Coronary artery (tissue), 2 donors: ENCODE data around the gene ZNRD2.

Source experiments
- DNase-seq: peaks from one replicate; pipeline ENCODE4 v3.0.0-alpha.2; 2017; ENCODE audit warnings: low spot score
- H3K27ac ChIP-seq, 2 donors: fragments of 200-600 bp; sonication (generic); one replicate each; pipeline ENCODE4 v1.5.1; 2016 to 2019
- H3K4me3 ChIP-seq: fragments of 200-600 bp; sonication (generic); 2 replicates; pipeline ENCODE4 v1.5.1; 2016; ENCODE audit warnings: mild to moderate bottlenecking, moderate library complexity
- TF ChIP-seq, protein P1 (sequence below): fragments of 200-600 bp; sonication (generic); IDR thresholded peaks from one replicate; pipeline ENCODE4 v1.5.1; 2019; ENCODE audit warnings: antibody characterized with exemption

The ZNRD2 gene

DNA sequence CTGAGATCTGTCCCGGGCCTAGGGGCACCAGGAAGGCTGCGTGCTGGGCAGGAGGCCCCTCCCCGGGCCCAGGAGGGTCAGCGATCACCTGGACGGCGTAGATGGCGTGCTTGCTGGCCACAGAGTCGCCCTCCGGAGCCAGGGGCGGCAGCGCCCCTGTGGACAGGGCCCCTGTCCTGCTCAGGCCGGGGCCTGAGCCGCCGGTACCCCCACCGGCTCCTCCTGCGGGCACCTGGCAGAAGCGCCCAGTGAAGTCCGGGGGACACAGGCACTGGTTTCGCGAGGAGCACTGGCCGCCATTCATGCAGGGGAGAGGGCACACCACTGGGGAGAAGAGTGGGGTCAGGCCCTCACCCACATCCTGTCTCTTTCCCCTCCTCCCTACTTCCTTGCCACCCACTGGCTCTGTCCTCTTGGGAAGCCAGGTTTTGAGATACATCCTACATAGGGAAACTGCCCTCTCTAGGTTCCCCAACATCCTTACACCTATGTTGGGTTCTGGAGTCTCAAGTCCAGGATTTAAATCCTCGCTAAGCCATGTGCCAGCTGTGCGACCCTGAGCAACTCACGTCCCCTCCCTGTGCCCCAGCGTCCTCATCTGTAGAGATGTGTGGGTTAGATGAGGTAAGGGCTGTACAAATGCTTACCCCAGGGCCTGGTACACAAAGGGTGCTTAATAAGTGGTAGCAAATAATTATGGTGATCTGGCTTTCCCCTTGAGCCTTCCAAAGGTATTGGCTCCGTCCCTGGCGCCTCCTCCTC, 16.0 kb upstream of the ZNRD2 start:
- Histone ChIP-seq H3K27ac (peak overlapping the region in 1 of 2 donors; percentile 99), H3K4me3 (no peak overlapping the region)
- TF ChIP-seq, protein P1, sequence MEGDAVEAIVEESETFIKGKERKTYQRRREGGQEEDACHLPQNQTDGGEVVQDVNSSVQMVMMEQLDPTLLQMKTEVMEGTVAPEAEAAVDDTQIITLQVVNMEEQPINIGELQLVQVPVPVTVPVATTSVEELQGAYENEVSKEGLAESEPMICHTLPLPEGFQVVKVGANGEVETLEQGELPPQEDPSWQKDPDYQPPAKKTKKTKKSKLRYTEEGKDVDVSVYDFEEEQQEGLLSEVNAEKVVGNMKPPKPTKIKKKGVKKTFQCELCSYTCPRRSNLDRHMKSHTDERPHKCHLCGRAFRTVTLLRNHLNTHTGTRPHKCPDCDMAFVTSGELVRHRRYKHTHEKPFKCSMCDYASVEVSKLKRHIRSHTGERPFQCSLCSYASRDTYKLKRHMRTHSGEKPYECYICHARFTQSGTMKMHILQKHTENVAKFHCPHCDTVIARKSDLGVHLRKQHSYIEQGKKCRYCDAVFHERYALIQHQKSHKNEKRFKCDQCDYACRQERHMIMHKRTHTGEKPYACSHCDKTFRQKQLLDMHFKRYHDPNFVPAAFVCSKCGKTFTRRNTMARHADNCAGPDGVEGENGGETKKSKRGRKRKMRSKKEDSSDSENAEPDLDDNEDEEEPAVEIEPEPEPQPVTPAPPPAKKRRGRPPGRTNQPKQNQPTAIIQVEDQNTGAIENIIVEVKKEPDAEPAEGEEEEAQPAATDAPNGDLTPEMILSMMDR: no peak
- DNase-seq: no peak

DNA sequence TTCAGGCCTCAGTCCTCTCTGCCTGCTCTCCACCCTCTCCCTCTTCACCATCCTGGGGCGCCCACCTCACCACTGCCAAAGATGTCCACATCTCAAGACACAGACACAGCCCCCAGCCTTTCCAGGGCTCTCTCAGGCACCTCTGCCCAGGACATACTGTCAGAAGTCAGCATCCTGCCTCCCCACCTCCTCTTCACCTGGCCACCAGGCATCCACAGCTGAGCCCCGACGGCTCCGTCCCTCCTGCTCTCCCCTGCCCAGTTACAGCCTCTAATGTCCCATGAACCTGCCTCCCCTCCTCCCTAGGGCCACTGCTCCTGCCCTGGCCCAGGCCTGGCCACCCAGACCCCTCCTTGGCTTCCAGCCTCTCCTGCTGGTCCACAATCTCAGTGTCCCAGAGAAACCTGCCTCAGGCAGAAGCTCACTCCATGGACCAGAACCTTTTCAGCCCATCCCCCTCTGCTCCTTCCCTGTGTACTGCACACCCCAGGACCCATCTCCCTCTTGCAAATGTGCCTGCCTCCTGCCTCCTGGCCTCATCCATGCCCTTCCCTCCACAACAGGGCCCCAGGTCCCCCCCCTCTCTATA, 15.3 kb upstream of the ZNRD2 start:
- Histone ChIP-seq H3K4me3 (no peak overlapping the region), H3K27ac (peak overlapping the region; percentile 97 to 99)
- TF ChIP-seq, protein P1: no peak
- DNase-seq: no peak

DNA sequence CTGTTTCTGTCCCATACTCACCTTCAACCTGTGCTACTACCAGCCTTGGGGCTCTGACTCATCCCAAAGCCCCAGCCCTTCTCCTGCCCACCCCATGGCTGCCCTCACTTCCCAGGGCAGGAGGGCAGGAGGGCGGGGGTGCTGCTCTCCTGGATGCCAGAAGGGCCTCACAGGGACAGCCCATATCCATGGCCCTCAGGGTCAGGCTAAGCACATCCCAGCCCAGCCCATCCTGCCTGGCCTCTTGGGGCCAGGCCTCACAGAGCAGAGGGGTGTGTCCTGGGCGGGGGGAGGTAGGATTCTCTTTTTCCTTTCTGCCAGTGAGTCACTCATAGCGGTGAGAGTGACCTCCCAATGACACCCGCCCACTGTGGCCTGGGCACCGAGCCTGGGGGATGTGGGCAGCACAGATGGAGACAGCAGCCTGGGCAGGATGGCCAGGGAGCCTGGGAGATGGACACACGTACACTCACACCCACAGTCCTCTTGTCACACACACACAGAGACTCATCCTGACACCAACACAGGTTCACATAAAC, 14.5 kb upstream of the ZNRD2 start:
- TF ChIP-seq, protein P1: no peak
- peak; percentile 87 for DNase-seq
- Histone ChIP-seq H3K27ac (peak overlapping the region; percentile 97 to 99), H3K4me3 (peak overlapping the region; percentile 82)

DNA sequence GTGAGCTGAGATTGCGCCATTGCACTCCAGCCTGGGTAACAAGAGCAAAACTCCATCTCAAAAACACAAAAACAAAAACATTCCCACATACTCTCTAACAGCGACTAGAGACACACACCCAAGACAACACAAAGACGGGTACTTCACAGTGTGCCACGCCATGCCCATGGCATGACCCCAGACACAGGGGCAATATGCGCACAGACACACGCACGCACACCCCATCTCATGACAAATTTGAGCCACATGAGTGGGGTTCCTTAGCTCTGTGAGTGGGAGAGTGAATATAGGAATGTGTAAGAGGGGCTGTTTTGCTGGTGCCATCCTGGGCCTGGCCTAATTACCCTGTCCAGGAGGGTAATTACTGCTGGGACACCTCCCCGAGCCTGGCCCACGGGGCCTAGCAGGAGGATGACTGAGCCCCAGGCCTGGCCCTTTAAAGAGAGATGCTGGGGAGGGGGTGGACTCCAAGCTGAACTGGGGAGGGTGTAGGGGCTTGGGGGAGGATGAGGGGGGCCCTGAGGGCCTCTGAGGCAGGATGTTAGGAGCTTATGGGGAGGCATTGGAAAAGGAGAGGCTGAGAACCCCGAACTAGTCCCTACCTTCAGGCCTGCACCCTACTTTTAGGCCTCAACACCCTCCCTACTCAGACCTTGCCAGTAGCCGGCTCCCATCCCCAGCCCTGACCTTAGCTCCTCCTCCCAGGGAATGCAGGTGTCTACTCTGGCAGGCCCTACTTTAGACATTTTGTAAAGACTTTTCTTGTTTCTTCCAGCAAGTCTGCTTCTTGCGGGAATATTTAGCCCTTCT, 13.6 kb upstream of the ZNRD2 start:
- peak; percentile 74 for DNase-seq
- TF ChIP-seq, protein P1: no peak
- H3K4me3 ChIP-seq: peak overlapping the region; percentile 82
- peak overlapping the region; percentile 97 to 99 for H3K27ac ChIP-seq

- peak overlapping the region; percentile 97 to 99 for H3K27ac ChIP-seq
- TF ChIP-seq, protein P1: no peak
- DNase-seq: peak; percentile 78
Measured at GRCh38 chr11:65557280-65558001, 12.8 kb upstream of the ZNRD2 start.

More at GRCh38 chr11:65557280-65558001, 12.8 kb upstream of the ZNRD2 start:
- H3K4me3 ChIP-seq: peak overlapping the region; percentile 82
